Neural progenitor cell (in vitro differentiated cells): Measurements from ENCODE around the gene LDLRAD4. TPM values are rescaled to one million over a fixed set of nuclear protein-coding genes. Genes with fewer than 3 reads are reported as not detected.

Source experiments
- DNase-seq: peaks from one replicate; pipeline ENCODE4 v3.0.0-alpha.2; 2016; ENCODE audit warnings: low spot score
- H2AFZ ChIP-seq: fragments of 200-600 bp; sonication (generic); replicated peaks from 2 replicates; pipeline ENCODE4 v1.6.1; 2016; ENCODE audit warnings: antibody characterized with exemption
- H3F3A ChIP-seq: fragments of 200-600 bp; sonication (generic); 2 replicates; pipeline ENCODE4 v1.6.1; 2016; ENCODE audit warnings: antibody characterized with exemption, low read depth
- H3K27ac ChIP-seq: fragments of 200-600 bp; sonication (generic); 2 replicates; pipeline ENCODE4 v1.5.1; 2016; ENCODE audit warnings: mild to moderate bottlenecking
- H3K27me3 ChIP-seq: fragments of 200-600 bp; sonication (generic); 2 replicates; pipeline ENCODE4 v1.6.1; 2016; ENCODE audit warnings: mild to moderate bottlenecking, moderate library complexity
- H3K36me3 ChIP-seq: fragments of 200-600 bp; sonication (generic); 2 replicates; pipeline ENCODE4 v1.5.1; 2016
- H3K4me1 ChIP-seq: fragments of 200-600 bp; sonication (generic); 2 replicates; pipeline ENCODE4 v1.6.1; 2016; ENCODE audit warnings: mixed run types
- H3K4me2 ChIP-seq: fragments of 200-600 bp; sonication (generic); 2 replicates; pipeline ENCODE4 v1.6.1; 2016
- H3K4me3 ChIP-seq: fragments of 200-600 bp; sonication (generic); 2 replicates; pipeline ENCODE4 v1.5.1; 2016
- H3K79me2 ChIP-seq: fragments of 200-600 bp; sonication (generic); 2 replicates; pipeline ENCODE4 v1.6.1; 2016; ENCODE audit warnings: low read depth
- H3K9ac ChIP-seq: fragments of 200-600 bp; sonication (generic); 2 replicates; pipeline ENCODE4 v1.6.1; 2016
- H3K9me3 ChIP-seq: fragments of 200-600 bp; sonication (generic); 2 replicates; pipeline ENCODE4 v1.5.1; 2016; ENCODE audit warnings: low read depth
- H4K20me1 ChIP-seq: fragments of 200-600 bp; sonication (generic); 2 replicates; pipeline ENCODE4 v1.6.1; 2016; ENCODE audit warnings: low read depth
- H3K27ac Mint-ChIP-seq: 3 replicates; pipeline ENCODE4 v1.8.0; 2021; ENCODE audit warnings: mixed read lengths
- H3K27me3 Mint-ChIP-seq: 2 replicates; pipeline ENCODE4 v1.8.0; 2022; ENCODE audit warnings: low read depth, mild to moderate bottlenecking, inconsistent platforms, moderate library complexity, mixed read lengths; ENCODE audit not compliant: insufficient read depth
- H3K36me3 Mint-ChIP-seq: 3 replicates; pipeline ENCODE4 v1.8.0; 2021; ENCODE audit warnings: mixed read lengths
- H3K4me1 Mint-ChIP-seq: 3 replicates; pipeline ENCODE4 v1.8.0; 2021; ENCODE audit warnings: mixed read lengths
- H3K4me3 Mint-ChIP-seq: 3 replicates; pipeline ENCODE4 v1.8.0; 2021; ENCODE audit warnings: mild to moderate bottlenecking, moderate library complexity, mixed read lengths
- H3K9me3 Mint-ChIP-seq: 3 replicates; pipeline ENCODE4 v1.8.0; 2020; ENCODE audit warnings: mixed read lengths
- CTCF ChIP-seq: fragments of 200-600 bp; sonication (generic); IDR thresholded peaks from 2 replicates; pipeline ENCODE4 v1.5.1; 2017; ENCODE audit warnings: antibody characterized with exemption, mild to moderate bottlenecking
- EZH2 ChIP-seq: fragments of 200-600 bp; sonication (generic); IDR thresholded peaks from 2 replicates; pipeline ENCODE4 v1.6.1; 2017; ENCODE audit warnings: antibody characterized with exemption, mild to moderate bottlenecking, moderate library complexity
- EZH2phosphoT487 ChIP-seq: fragments of 200-600 bp; sonication (generic); IDR thresholded peaks from 2 replicates; pipeline ENCODE4 v1.6.1; 2017; ENCODE audit warnings: antibody characterized with exemption
- total RNA-seq: library from RNA; depleted of rRNA; stranded (reverse); fragments of >200 nt; gene quantifications from 2 replicates; pipeline ENCODE4 v1.2.3, GENCODE V29; 2015; ENCODE audit warnings: low replicate concordance

The LDLRAD4 gene
- total RNA-seq, 1 donor from 2014 or later, result 0.65 TPM

- TF ChIP-seq EZH2 (no peak), CTCF (no peak), EZH2phosphoT487 (no peak)
- H3K4me3 ChIP-seq, result no peak overlapping the region
- no peak overlapping the region for H3K27ac ChIP-seq
- Mint-ChIP-seq H3K27me3 (peaks cover 4% of the 10 kb centered on the region), H3K9me3 (no peaks in the 10 kb centered on the region), H3K4me1 (peaks cover 2% of the 10 kb centered on the region), H3K36me3 (no peaks in the 10 kb centered on the region), H3K27ac (no peak overlapping the region), H3K4me3 (no peak overlapping the region)
- no peak overlapping the region for H3K4me2 ChIP-seq
- no peak overlapping the region for H3K9ac ChIP-seq
- no peaks in the 10 kb centered on the region for H3K36me3 ChIP-seq
- H3F3A ChIP-seq, result no peaks in the 10 kb centered on the region
- no peak for DNase-seq
- H3K9me3 ChIP-seq, result no peaks in the 10 kb centered on the region
- no peaks in the 10 kb centered on the region for H3K79me2 ChIP-seq
- no peak overlapping the region for H2AFZ ChIP-seq
- H4K20me1 ChIP-seq, result no peaks in the 10 kb centered on the region
- no peaks in the 10 kb centered on the region for H3K27me3 ChIP-seq
- H3K4me1 ChIP-seq, result no peaks in the 10 kb centered on the region
Measured at GRCh38 chr18:13555192-13555591, 336.6 kb downstream of the LDLRAD4 start.

- Histone ChIP-seq H3K4me3 (no peak overlapping the region), H3K4me2 (no peak overlapping the region)
Measured at GRCh38 chr18:13555865-13556264, 337.3 kb downstream of the LDLRAD4 start.

GRCh38 chr18:13556502-13556901, 337.9 kb downstream of the LDLRAD4 start:
- H3K27me3 ChIP-seq, result no peaks in the 10 kb centered on the region

More at GRCh38 chr18:13555865-13556264, 337.3 kb downstream of the LDLRAD4 start:
- DNase-seq, result no peak
- Histone ChIP-seq H3K36me3 (no peaks in the 10 kb centered on the region), H3K4me1 (no peaks in the 10 kb centered on the region), H3K79me2 (no peaks in the 10 kb centered on the region), H3K9me3 (no peaks in the 10 kb centered on the region), H3K9ac (no peak overlapping the region), H3F3A (no peaks in the 10 kb centered on the region), H2AFZ (no peak overlapping the region), H3K27ac (no peak overlapping the region), H4K20me1 (no peaks in the 10 kb centered on the region), H3K27me3 (no peaks in the 10 kb centered on the region)
- no peak for TF ChIP-seq EZH2phosphoT487
- TF ChIP-seq CTCF, result no peak
- no peak for TF ChIP-seq EZH2
- no peaks in the 10 kb centered on the region for H3K9me3 Mint-ChIP-seq
- H3K27ac Mint-ChIP-seq, result no peak overlapping the region
- peaks cover 4% of the 10 kb centered on the region for H3K27me3 Mint-ChIP-seq
- peaks cover 2% of the 10 kb centered on the region for H3K4me1 Mint-ChIP-seq
- no peaks in the 10 kb centered on the region for H3K36me3 Mint-ChIP-seq
- no peak overlapping the region for H3K4me3 Mint-ChIP-seq

More at GRCh38 chr18:13556502-13556901, 337.9 kb downstream of the LDLRAD4 start:
- Mint-ChIP-seq H3K9me3 (no peaks in the 10 kb centered on the region), H3K27ac (no peak overlapping the region), H3K4me1 (peaks cover 2% of the 10 kb centered on the region), H3K4me3 (no peak overlapping the region), H3K27me3 (peaks cover under 1% of the 10 kb centered on the region), H3K36me3 (no peaks in the 10 kb centered on the region)
- TF ChIP-seq CTCF (no peak), EZH2 (no peak), EZH2phosphoT487 (no peak)
- Histone ChIP-seq H3K4me2 (no peak overlapping the region), H3K9me3 (no peaks in the 10 kb centered on the region), H3F3A (no peaks in the 10 kb centered on the region), H3K9ac (no peak overlapping the region), H3K4me1 (no peaks in the 10 kb centered on the region), H3K36me3 (no peaks in the 10 kb centered on the region), H3K79me2 (no peaks in the 10 kb centered on the region), H3K4me3 (no peak overlapping the region), H3K27ac (no peak overlapping the region), H2AFZ (no peak overlapping the region), H4K20me1 (no peaks in the 10 kb centered on the region)
- DNase-seq, result no peak
